ENCODE results near the gene AGAP3.

Gene AGAP3

DNA sequence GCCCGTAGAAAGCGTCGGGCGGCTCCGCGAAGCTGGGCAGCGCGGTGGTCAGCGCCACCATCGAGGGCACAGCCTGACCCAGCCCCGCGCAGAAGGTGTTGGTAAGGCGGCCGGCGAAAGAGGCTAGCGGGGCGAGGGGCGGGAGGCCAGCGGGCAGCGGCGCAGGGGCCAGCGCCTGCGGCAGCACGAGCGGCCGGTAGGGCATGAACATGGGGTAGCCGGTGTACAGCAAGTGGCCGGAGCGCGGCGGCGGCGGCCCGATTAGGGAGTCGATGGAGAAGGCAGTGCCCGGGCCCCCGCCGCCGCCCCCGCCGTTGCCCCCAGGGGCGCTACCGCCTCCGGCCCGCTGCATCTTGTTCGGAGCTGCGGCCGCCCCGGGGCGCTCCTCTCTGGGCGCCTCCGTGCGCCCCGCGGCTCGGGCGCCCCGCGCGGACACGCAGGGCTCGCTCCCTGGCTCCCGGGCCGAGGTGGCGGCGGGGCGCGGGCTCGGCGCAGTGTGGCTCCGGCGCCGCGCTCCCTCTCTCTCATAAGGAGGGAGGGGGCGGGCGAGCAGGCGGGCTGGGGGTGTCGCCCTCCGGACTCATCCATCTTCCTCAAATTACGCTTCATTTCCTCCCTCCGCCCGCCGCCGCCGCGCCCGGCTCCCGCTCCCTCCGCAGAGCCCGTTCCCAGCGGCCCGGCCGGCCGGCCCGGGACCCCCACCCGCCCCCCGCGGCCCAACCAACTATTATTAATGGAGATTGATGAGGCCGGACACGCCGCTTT lies 81.1 kb downstream of the AGAP3 start, which contains the start of gene GBX1:
TSS of gene GBX1 (minus strand) at position 498 of the 765 bp plus-strand sequence. CDS start at position 352, 146 bp downstream.
- no peak within 1 kb of the TSS for H3K23ac ChIP-seq (ENCODE audit: low read length)
- no peak within 1 kb of the TSS for H3K27ac ChIP-seq (ENCODE audit: low read depth, low read length)
- H2AK5ac ChIP-seq (ENCODE audit: low read length) = no peak within 1 kb of the TSS
- no peak within 1 kb of the TSS for H2BK12ac ChIP-seq (ENCODE audit: low read length)
- no peak within 1 kb of the TSS for H3K18ac ChIP-seq (ENCODE audit: low read length)
- peak within 1 kb of the TSS; percentile 56 for H2AFZ ChIP-seq (ENCODE audit: insufficient read depth, low read length, poor library complexity)
- no peak within 1 kb of the TSS for H4K91ac ChIP-seq (ENCODE audit: low read depth, low read length)
- H3K79me1 ChIP-seq (ENCODE audit: low read length) = no peaks in the 10 kb centered on the region
- H2BK5ac ChIP-seq (ENCODE audit: low read depth, low read length, poor library complexity) = no peak within 1 kb of the TSS
- H3K79me2 ChIP-seq (ENCODE audit: control insufficient read depth, insufficient read depth, low read length, poor library complexity) = no peaks in the 10 kb centered on the region
- no peak within 1 kb of the TSS for H3K14ac ChIP-seq (ENCODE audit: low read length)
- H3K27me3 ChIP-seq (ENCODE audit: insufficient read depth, low read length) = peaks cover 52% of the 10 kb centered on the region
- WGBS (ENCODE audit: extremely low coverage, insufficient coverage, insufficient read length) = no CpG with 5 or more reads among the region's 101 CpGs
- H3K4me3 ChIP-seq (ENCODE audit: low read depth, low read length) = peak within 1 kb of the TSS; percentile 63
- no peak within 1 kb of the TSS for H4K8ac ChIP-seq (ENCODE audit: low read depth, low read length)
- no peak within 1 kb of the TSS for H2BK120ac ChIP-seq (ENCODE audit: insufficient read depth, low read length, poor library complexity)
- H3K4me1 ChIP-seq (ENCODE audit: control insufficient read depth in 1 of 2, insufficient read depth in 2 of 2, low read length in 2 of 2) = peaks cover 5 to 8% of the 10 kb centered on the region in 2 experiments
- H4K12ac ChIP-seq (ENCODE audit: low read depth, low read length) = no peak within 1 kb of the TSS
- no peak within 1 kb of the TSS for H3K9ac ChIP-seq (ENCODE audit: low read length)
- no peak within 1 kb of the TSS for H3K4ac ChIP-seq (ENCODE audit: low read depth, low read length)
- peak within 1 kb of the TSS; percentile 85 for H3K4me2 ChIP-seq (ENCODE audit: low read length)
- DNase-seq = peak in 1 of 2 donors; percentile 8
- peaks cover 9% of the 10 kb centered on the region for H3K9me3 ChIP-seq (ENCODE audit: insufficient read depth, low read depth, low read length)
- no peaks in the 10 kb centered on the region for H3K36me3 ChIP-seq (ENCODE audit: control insufficient read depth in 1 of 2, insufficient read depth in 2 of 2, low read length in 2 of 2)

- Histone ChIP-seq H3K9me3 (ENCODE audit: insufficient read depth, low read depth, low read length) (peaks cover 15% of the 10 kb centered on the region), H3K4me2 (ENCODE audit: low read length) (peak overlapping the region; percentile 85), H4K91ac (ENCODE audit: low read depth, low read length) (no peak overlapping the region), H2BK12ac (ENCODE audit: low read length) (no peak overlapping the region), H2BK5ac (ENCODE audit: low read depth, low read length, poor library complexity) (no peak overlapping the region), H2AFZ (ENCODE audit: insufficient read depth, low read length, poor library complexity) (no peak overlapping the region), H3K4ac (ENCODE audit: low read depth, low read length) (no peak overlapping the region), H3K79me1 (ENCODE audit: low read length) (no peaks in the 10 kb centered on the region), H3K4me3 (ENCODE audit: low read depth, low read length) (peak overlapping the region; percentile 63), H3K79me2 (ENCODE audit: control insufficient read depth, insufficient read depth, low read length, poor library complexity) (no peaks in the 10 kb centered on the region), H4K8ac (ENCODE audit: low read depth, low read length) (no peak overlapping the region), H3K36me3 (ENCODE audit: control insufficient read depth in 1 of 2, insufficient read depth in 2 of 2, low read length in 2 of 2) (no peaks in the 10 kb centered on the region), H3K27ac (ENCODE audit: low read depth, low read length) (no peak overlapping the region), H2AK5ac (ENCODE audit: low read length) (no peak overlapping the region), H3K9ac (ENCODE audit: low read length) (no peak overlapping the region), H3K14ac (ENCODE audit: low read length) (no peak overlapping the region), H4K12ac (ENCODE audit: low read depth, low read length) (no peak overlapping the region), H2BK120ac (ENCODE audit: insufficient read depth, low read length, poor library complexity) (no peak overlapping the region), H3K18ac (ENCODE audit: low read length) (no peak overlapping the region), H3K27me3 (ENCODE audit: insufficient read depth, low read length) (peaks cover 49% of the 10 kb centered on the region), H3K4me1 (ENCODE audit: control insufficient read depth in 1 of 2, insufficient read depth in 2 of 2, low read length in 2 of 2) (peaks cover 5 to 8% of the 10 kb centered on the region in 2 experiments), H3K23ac (ENCODE audit: low read length) (no peak overlapping the region)
- 100% methylated on average over 3 of the region's 52 CpGs for WGBS (ENCODE audit: extremely low coverage, insufficient coverage, insufficient read length)
- peak in 1 of 2 donors; percentile 31 for DNase-seq
Observed at GRCh38 chr7:151168003-151168786, 81.9 kb downstream of the AGAP3 start.

- Histone ChIP-seq H3K79me2 (ENCODE audit: control insufficient read depth, insufficient read depth, low read length, poor library complexity) (no peaks in the 10 kb centered on the region), H3K9ac (ENCODE audit: low read length) (no peak overlapping the region), H2BK12ac (ENCODE audit: low read length) (no peak overlapping the region), H3K9me3 (ENCODE audit: insufficient read depth, low read depth, low read length) (peaks cover 20% of the 10 kb centered on the region), H3K36me3 (ENCODE audit: control insufficient read depth in 1 of 2, insufficient read depth in 2 of 2, low read length in 2 of 2) (no peaks in the 10 kb centered on the region), H2BK120ac (ENCODE audit: insufficient read depth, low read length, poor library complexity) (no peak overlapping the region), H3K4me3 (ENCODE audit: low read depth, low read length) (no peak overlapping the region), H4K8ac (ENCODE audit: low read depth, low read length) (no peak overlapping the region), H2BK5ac (ENCODE audit: low read depth, low read length, poor library complexity) (no peak overlapping the region), H3K27me3 (ENCODE audit: insufficient read depth, low read length) (peaks cover 49% of the 10 kb centered on the region), H3K4me1 (ENCODE audit: control insufficient read depth in 1 of 2, insufficient read depth in 2 of 2, low read length in 2 of 2) (peaks cover 5 to 8% of the 10 kb centered on the region in 2 experiments), H3K14ac (ENCODE audit: low read length) (no peak overlapping the region), H3K79me1 (ENCODE audit: low read length) (no peaks in the 10 kb centered on the region), H3K4me2 (ENCODE audit: low read length) (no peak overlapping the region), H3K23ac (ENCODE audit: low read length) (no peak overlapping the region), H2AK5ac (ENCODE audit: low read length) (no peak overlapping the region), H2AFZ (ENCODE audit: insufficient read depth, low read length, poor library complexity) (no peak overlapping the region), H3K27ac (ENCODE audit: low read depth, low read length) (no peak overlapping the region), H3K18ac (ENCODE audit: low read length) (no peak overlapping the region), H4K12ac (ENCODE audit: low read depth, low read length) (no peak overlapping the region), H3K4ac (ENCODE audit: low read depth, low read length) (no peak overlapping the region), H4K91ac (ENCODE audit: low read depth, low read length) (no peak overlapping the region)
- DNase-seq = no peak
- WGBS (ENCODE audit: extremely low coverage, insufficient coverage, insufficient read length) = no CpG with 5 or more reads among the region's 10 CpGs
Observed at GRCh38 chr7:151168787-151169162, 82.5 kb downstream of the AGAP3 start.

DNA sequence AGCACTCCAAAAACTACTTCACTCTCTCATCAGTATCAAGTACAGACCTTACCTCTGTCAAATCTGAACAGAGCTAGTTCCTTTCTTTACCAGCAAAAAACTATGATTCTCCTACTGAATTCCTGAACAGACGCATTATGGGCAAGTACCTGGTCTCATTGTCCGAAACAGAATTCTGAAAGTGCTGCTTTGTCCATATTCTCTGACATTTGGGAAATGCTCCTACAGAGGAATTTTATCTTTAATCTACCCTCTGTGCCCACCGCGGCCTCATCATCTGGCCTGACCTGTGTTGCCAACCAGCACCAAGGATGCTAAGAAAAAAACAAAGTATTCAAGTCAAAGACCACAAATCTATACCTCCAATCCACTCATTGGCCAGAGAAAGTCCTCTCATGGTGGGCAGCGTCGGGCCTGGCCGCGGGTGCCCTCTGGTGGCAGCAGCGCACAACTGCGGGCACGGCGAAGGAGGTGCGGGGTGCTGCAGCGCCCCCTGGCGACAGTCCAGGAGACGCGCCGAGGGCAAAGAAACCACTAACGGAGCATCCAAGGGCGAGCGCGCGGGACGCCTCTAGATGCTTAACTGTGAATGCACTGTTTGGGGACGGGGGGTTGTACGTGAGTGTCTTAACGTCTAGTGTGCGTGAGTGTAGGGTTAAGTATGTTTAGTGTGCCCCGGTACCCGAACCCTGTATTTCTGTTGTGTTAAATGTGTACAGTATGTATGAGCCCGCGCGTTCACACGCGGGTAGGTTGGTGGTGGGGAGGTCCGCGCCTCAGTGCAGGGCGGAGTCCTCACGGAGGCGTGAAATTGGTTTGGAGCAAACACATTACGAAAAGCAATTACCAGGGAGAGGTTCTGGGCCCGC lies 86.2 kb downstream of the AGAP3 start:
- Histone ChIP-seq H3K79me2 (ENCODE audit: control insufficient read depth, insufficient read depth, low read length, poor library complexity) (no peaks in the 10 kb centered on the region), H3K4me3 (ENCODE audit: low read depth, low read length) (no peak overlapping the region), H3K4me1 (ENCODE audit: control insufficient read depth in 1 of 2, insufficient read depth in 2 of 2, low read length in 2 of 2) (peaks cover 0 to under 1% of the 10 kb centered on the region in 2 experiments), H2AK5ac (ENCODE audit: low read length) (no peak overlapping the region), H2BK12ac (ENCODE audit: low read length) (no peak overlapping the region), H4K12ac (ENCODE audit: low read depth, low read length) (no peak overlapping the region), H3K14ac (ENCODE audit: low read length) (no peak overlapping the region), H3K27ac (ENCODE audit: low read depth, low read length) (no peak overlapping the region), H3K4ac (ENCODE audit: low read depth, low read length) (no peak overlapping the region), H4K8ac (ENCODE audit: low read depth, low read length) (no peak overlapping the region), H3K79me1 (ENCODE audit: low read length) (no peaks in the 10 kb centered on the region), H3K4me2 (ENCODE audit: low read length) (no peak overlapping the region), H2BK5ac (ENCODE audit: low read depth, low read length, poor library complexity) (no peak overlapping the region), H3K9me3 (ENCODE audit: insufficient read depth, low read depth, low read length) (peaks cover 25% of the 10 kb centered on the region), H3K23ac (ENCODE audit: low read length) (no peak overlapping the region), H2AFZ (ENCODE audit: insufficient read depth, low read length, poor library complexity) (no peak overlapping the region), H3K9ac (ENCODE audit: low read length) (no peak overlapping the region), H3K18ac (ENCODE audit: low read length) (no peak overlapping the region), H3K36me3 (ENCODE audit: control insufficient read depth in 1 of 2, insufficient read depth in 2 of 2, low read length in 2 of 2) (no peaks in the 10 kb centered on the region), H2BK120ac (ENCODE audit: insufficient read depth, low read length, poor library complexity) (no peak overlapping the region), H4K91ac (ENCODE audit: low read depth, low read length) (no peak overlapping the region), H3K27me3 (ENCODE audit: insufficient read depth, low read length) (peaks cover 21% of the 10 kb centered on the region)
- peak; percentile 49 to 80 for DNase-seq
- no CpG with 5 or more reads among the region's 42 CpGs for WGBS (ENCODE audit: extremely low coverage, insufficient coverage, insufficient read length)

All from trophoblast cell (in vitro differentiated cells and primary cell).